Measurements from ENCODE around the gene AP1G2. TPM values are rescaled to one million over a fixed set of nuclear protein-coding genes. Genes with fewer than 3 reads are reported as not detected.
"Not testable (repeated sequence)": the region's sequence is repeated elsewhere in the genome, so short reads cannot be mapped to it uniquely, and the experiment has no call there.

AP1G2 gene
- total RNA-seq, 1 donor from 2014 or later: 128 TPM

GRCh38 chr14:23589606-23590005, 22.0 kb upstream of the AP1G2 start:
- H3K27me3 ChIP-seq: no peaks in the 10 kb centered on the region
- peaks cover 5% of the 10 kb centered on the region for H3K4me1 ChIP-seq
- H3K36me3 ChIP-seq: no peaks in the 10 kb centered on the region
- H3K4me3 ChIP-seq: no peak overlapping the region
- TF ChIP-seq, protein P1, sequence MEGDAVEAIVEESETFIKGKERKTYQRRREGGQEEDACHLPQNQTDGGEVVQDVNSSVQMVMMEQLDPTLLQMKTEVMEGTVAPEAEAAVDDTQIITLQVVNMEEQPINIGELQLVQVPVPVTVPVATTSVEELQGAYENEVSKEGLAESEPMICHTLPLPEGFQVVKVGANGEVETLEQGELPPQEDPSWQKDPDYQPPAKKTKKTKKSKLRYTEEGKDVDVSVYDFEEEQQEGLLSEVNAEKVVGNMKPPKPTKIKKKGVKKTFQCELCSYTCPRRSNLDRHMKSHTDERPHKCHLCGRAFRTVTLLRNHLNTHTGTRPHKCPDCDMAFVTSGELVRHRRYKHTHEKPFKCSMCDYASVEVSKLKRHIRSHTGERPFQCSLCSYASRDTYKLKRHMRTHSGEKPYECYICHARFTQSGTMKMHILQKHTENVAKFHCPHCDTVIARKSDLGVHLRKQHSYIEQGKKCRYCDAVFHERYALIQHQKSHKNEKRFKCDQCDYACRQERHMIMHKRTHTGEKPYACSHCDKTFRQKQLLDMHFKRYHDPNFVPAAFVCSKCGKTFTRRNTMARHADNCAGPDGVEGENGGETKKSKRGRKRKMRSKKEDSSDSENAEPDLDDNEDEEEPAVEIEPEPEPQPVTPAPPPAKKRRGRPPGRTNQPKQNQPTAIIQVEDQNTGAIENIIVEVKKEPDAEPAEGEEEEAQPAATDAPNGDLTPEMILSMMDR (IDR thresholded peaks at IDR 0.05): no peak
- no peak for ATAC-seq
- intact Hi-C loops (cut with DNase I): no loop called here
- no peak overlapping the region for H3K27ac ChIP-seq
- no peaks in the 10 kb centered on the region for H3K9me3 ChIP-seq
- DNase-seq: no peak

- Histone ChIP-seq H3K36me3 (no peaks in the 10 kb centered on the region), H3K4me3 (no peak overlapping the region), H3K27me3 (no peaks in the 10 kb centered on the region), H3K9me3 (no peaks in the 10 kb centered on the region), H3K4me1 (peaks cover 5% of the 10 kb centered on the region), H3K27ac (no peak overlapping the region)
- DNase-seq (peak; percentile 94), ATAC-seq (peak; percentile 100)
- TF ChIP-seq, protein P1 (IDR thresholded peaks at IDR 0.05): peak; percentile 86
- intact Hi-C loops (cut with DNase I): no loop called here
These were observed 21.4 kb upstream of the AP1G2 start for GRCh38 chr14:23588884-23589598.

- intact Hi-C loops (cut with DNase I); H3K9me3 ChIP-seq; DNase-seq: not testable (repeated sequence)
These were observed 17.1 kb upstream of the AP1G2 start for GRCh38 chr14:23584527-23585203.

GRCh38 chr14:23583761-23584526, 16.4 kb upstream of the AP1G2 start:
- DNase-seq: not testable (repeated sequence)

More at GRCh38 chr14:23584527-23585203, 17.1 kb upstream of the AP1G2 start:
- ATAC-seq, H3K4me1 ChIP-seq, H3K27me3 ChIP-seq, H3K4me3 ChIP-seq, H3K36me3 ChIP-seq, H3K27ac ChIP-seq: not testable (repeated sequence)

DNA sequence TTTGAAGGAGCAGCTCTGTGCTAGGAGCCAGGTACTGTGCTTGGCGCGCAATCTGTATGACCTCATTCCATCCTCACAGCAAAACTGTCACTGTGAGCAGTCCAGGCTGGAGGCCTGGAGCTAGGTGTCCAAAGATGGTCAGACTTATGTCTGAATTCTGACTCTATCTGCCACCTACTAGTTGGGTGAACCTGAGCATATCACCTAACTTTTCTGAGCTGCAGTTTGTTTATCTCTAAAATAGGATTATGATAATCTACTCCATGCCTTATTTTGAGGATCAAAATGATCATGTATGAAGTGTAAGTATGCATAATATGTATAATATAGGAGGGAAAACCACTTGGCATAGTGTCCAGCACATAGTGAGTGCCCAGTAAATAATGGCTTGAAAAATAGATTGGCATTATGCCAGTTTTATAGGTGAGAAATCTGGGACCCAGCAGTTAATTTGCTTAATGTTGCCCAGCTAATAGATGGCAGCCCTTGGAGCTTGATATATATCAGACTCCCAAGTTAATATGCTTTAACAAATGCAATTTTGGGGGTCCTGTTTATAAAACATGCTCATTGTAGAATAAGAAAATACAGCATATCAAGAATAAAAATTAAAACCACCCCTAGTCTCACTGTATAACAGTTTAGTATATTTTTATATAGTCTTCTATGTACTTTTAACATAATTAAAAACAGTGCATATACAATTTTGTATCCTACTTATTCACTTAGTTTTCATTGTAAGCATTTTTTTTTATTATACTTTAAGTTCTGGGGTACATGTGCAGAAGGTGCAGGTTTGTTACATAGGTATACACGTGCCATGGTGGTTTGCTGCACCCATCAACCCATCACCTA, 15.5 kb upstream of the AP1G2 start:
- H3K27me3 ChIP-seq: peaks cover 5% of the 10 kb centered on the region
- no peak overlapping the region for H3K27ac ChIP-seq
- no peak overlapping the region for H3K4me3 ChIP-seq
- H3K9me3 ChIP-seq: no peaks in the 10 kb centered on the region
- H3K4me1 ChIP-seq: no peaks in the 10 kb centered on the region
- DNase-seq: no peak
- H3K36me3 ChIP-seq: no peaks in the 10 kb centered on the region
- ATAC-seq: no peak
- TF ChIP-seq, protein P1 (IDR thresholded peaks at IDR 0.05): no peak
- intact Hi-C loops (cut with DNase I): no loop called here

More at GRCh38 chr14:23583761-23584526, 16.4 kb upstream of the AP1G2 start:
- H3K27me3 ChIP-seq; H3K36me3 ChIP-seq; intact Hi-C loops (cut with DNase I); H3K27ac ChIP-seq; H3K4me1 ChIP-seq; H3K4me3 ChIP-seq; H3K9me3 ChIP-seq; ATAC-seq: not testable (repeated sequence)

- H3K27me3 ChIP-seq: peaks cover 27% of the 10 kb centered on the region
- intact Hi-C loops (cut with DNase I): no loop called here
- ATAC-seq: no peak
These were observed 13.3 kb upstream of the AP1G2 start for GRCh38 chr14:23580948-23581281.

More at GRCh38 chr14:23580948-23581281, 13.3 kb upstream of the AP1G2 start:
- Histone ChIP-seq H3K4me3 (no peak overlapping the region), H3K27ac (no peak overlapping the region), H3K9me3 (no peaks in the 10 kb centered on the region), H3K36me3 (no peaks in the 10 kb centered on the region), H3K4me1 (peaks cover 9% of the 10 kb centered on the region)
- TF ChIP-seq, protein P1 (IDR thresholded peaks at IDR 0.05): no peak
- DNase-seq: no peak

Measured in upper lobe of right lung (tissue), 1 donor.